NT2/D1 (cell line): Measurements from ENCODE around the gene LMCD1.

Source experiments
- YY1 ChIP-seq: IDR thresholded peaks from 2 replicates; pipeline ENCODE4 v1.6.1; 2011; ENCODE audit not compliant: insufficient read length, insufficient read depth
- ZNF274 ChIP-seq: IDR thresholded peaks from 2 replicates; pipeline ENCODE4 v1.6.1; 2011; ENCODE audit warnings: mild to moderate bottlenecking, low read depth, low read length

GRCh38 chr3:8485943-8486342 lies 15.7 kb upstream of the LMCD1 start:
- TF ChIP-seq YY1 = no peak
- no peak for TF ChIP-seq ZNF274
